Inflammatory macrophage treated with lipopolysaccharide for 4 hours (primary cell): ENCODE measurements around the gene PTGR3.
A peak's percentile ranks its signal among the peaks of the same experiment; 100 is the strongest.

Experiments used
- DNase-seq: peaks from one replicate; pipeline ENCODE4 v3.0.0-alpha.2; 2020

Gene PTGR3

DNA sequence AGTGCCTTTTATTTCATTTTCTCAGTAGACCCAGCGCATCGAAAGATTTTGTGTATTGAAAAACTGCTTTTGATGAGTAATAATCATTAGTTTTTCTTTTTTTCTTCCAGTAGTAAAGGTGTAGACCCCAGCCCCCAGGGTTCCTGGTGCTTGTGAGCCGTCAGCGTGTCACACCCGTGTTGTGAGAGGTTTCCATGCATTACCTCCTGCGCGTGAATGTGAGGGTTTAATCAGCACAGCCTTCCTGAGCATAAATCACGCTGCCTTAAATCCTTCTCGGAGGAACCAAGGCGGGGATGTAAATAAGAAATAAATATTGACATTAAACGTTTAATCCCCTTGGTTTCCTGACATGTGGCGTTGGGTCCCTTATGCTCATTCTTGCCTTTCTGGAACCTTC lies 26.0 kb upstream of the PTGR3 start:
- DNase-seq, result no peak

GRCh38 chr18:75231053-75231406 lies 22.1 kb upstream of the PTGR3 start:
- DNase-seq, result no peak

DNA sequence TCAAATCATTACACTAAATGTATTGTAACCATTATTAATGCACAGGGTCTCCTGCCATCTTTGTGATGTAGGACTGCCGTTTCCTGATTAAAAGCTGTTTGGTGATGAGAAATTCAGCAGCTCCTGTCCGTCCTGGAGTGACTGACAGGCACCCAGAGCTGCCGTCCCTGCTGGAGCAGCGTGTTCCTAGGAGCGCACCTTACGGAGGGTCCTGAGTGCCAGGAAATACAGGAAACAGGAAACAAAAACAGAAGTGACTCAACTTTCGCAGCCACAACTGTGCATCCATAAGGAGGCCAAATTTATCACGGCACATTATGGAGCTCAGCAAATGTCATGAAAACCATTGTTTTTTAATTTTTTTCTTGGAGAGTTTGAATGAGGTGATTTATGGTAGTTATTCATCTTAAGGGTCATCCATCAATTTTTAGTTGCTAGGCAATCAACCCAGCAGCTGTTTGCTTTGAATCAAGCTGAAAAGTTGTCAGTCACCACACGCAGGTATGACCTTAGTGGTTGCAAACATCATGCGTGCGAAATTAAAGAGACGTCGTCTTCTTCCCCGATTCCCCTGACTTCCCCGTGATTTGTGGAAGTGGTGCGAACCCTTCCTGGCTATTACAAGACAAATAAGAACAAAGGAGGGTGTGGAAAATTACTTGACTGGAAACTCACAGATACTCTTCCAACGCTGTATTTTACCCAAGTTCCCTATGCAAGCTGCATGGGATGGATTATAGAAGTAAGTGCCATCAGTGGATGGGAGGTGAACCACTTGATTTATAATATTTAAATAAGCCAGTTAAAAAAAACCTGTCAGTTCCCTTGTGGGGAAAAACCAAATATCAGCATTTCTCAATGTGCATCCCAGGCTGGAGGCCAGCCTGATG lies 21.5 kb upstream of the PTGR3 start:
- no peak for DNase-seq

GRCh38 chr18:75229437-75229836 lies 20.5 kb upstream of the PTGR3 start:
- DNase-seq, result no peak

DNA sequence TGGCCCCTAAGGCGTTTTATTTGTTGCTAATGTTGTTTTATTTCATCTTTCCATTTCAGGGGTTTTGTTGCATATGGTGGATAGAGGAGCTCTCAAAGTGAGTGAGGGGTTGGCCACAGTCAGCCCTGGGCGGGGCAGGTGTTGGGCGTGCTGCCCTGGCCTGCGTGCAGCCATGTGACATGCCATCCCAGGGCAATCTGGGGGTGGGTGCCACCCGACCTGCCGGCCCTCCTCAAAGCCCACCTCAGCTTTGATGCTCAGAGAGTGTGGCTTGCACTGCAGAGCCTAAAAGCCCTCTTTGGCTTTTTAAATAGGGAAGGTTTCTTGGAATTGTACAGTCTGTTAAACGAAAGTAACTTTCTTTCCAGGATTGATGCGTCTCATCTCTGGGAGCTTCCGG lies 20.0 kb upstream of the PTGR3 start:
- DNase-seq, result no peak

- DNase-seq, result no peak
Observed at GRCh38 chr18:75227535-75228296, 18.8 kb upstream of the PTGR3 start.

DNA sequence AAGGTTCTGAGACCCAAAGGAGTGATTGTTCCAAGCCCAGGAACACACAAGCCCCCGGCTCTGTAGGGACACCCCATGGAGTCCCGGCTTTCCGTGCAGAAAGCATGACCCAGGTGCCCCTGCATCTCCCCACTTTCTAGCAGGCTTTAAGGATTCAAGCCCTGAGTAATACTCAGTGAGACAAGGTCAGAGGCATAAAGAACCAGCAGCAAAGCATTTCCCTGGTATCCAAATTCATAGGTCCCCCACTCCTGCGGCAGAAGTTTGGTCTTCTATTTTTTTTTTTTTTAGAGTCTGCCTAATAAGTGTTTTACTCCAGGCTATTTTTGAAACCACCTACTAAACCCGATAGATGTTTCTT lies 18.0 kb upstream of the PTGR3 start:
- DNase-seq, result no peak

DNA sequence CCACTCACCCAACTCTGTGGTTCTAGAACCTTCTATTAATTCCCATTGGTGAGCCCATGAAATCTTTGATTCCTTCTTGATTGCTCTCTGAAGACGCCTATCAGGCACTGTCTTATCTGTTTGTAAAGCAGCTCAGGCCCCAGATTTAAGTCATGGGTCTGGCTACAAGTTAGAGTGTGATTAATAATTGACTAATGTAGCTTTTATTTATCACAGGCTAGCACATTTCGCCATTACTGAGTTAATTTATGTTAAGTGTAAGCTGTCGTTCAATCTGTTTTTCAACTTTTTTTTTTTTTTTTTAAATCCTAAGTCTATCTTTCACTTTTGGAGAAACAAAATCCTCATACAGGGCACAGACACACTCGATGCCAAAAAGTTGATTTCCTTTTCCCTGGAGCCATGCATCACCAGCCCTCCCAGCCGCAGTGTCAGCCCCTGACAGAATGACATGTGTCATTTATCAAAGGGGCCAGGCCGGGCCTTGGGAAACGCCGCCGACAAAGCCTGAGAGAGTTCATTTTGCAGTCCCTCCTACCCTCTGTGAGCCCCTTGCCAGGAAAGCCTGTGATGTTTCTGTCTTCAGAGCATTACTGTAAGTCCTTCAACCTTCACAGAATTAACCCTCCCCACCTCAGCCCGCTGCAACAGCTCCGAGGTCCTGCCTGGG lies 17.5 kb upstream of the PTGR3 start:
- no peak for DNase-seq

GRCh38 chr18:75223687-75224347 lies 14.9 kb upstream of the PTGR3 start:
- peak; percentile 39 for DNase-seq

DNA sequence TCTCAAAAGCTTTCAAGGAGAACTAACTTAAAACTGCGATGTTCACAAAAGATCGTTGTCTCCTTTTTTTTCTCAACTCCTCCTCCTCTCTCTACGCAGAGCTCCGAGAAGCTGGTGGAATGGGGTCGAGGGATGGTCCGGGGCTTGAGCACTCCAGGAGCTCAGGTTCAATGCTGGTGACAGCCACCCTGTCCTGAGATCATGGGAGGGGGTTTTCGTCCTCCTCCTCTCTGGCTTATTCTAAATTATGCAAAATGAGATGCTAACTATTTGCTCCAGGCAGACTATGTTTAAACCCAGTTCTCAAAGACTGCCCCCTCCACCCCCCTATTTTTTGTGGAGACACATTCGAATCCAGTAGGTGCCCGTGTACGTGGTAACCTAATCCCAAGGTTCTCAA lies 13.5 kb upstream of the PTGR3 start:
- no peak for DNase-seq

DNA sequence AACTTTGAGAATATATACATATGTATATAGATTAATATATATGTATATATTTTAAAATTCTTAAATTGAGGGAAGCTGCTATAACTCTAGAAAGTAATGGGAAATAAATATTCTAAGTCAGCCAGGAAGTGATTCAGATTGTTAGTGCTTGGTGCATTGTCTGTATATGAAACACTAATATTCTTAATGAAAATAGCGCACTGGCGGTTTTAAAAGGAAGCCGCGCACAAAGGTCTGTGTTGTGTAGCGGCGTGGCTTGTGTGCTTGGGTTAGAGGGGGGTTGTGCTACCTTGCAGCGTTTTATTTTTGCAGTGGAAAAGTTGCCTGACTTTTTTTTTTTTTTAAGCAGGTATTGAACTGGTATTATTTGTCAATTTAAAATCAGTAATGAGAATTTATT lies 13.0 kb upstream of the PTGR3 start:
- no peak for DNase-seq

- no peak for DNase-seq
Observed at GRCh38 chr18:75221397-75221796, 12.5 kb upstream of the PTGR3 start.

- DNase-seq, result no peak
Observed at GRCh38 chr18:75220551-75221355, 11.8 kb upstream of the PTGR3 start.

- DNase-seq, result no peak
Observed at GRCh38 chr18:75219745-75220375, 10.9 kb upstream of the PTGR3 start.

- DNase-seq, result no peak
Observed at GRCh38 chr18:75218065-75218923, 9.4 kb upstream of the PTGR3 start.

DNA sequence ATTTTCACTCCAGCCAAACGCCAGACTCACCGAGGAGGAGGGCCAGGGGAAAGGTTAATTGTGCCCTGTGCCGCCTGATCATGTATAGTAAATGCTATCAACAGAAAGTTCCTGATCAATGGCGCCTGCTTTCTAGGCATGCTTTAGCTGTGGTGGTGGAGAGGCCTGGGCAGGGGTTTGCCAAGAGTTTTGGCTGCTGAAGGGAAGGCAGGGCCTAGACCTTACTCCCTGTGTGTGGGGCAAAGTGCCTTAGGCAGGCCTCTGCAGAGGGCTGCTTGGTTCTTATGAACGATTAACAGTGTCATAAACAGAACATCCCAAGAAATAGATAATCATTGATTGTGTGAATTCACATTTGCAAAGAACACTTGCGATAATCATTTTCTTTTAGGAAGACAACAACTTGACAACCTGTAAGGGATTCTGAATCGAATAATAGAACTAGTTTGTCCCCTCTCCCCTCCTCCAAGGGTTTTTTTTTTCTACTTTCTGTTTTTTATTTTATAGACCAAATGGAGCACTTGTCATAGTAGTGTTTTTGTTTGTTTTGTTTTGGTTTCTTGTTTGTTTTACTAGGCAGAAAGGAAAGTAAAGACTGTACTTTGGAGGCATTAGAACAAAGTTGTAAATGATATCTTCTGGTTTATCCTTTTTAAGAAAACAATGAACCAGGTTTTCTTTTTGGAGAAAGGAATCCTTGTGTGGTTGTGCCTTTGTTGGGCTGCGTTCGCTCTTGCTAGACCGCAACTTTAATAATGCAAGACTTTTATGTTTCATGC lies 8.2 kb upstream of the PTGR3 start:
- DNase-seq, result no peak

DNA sequence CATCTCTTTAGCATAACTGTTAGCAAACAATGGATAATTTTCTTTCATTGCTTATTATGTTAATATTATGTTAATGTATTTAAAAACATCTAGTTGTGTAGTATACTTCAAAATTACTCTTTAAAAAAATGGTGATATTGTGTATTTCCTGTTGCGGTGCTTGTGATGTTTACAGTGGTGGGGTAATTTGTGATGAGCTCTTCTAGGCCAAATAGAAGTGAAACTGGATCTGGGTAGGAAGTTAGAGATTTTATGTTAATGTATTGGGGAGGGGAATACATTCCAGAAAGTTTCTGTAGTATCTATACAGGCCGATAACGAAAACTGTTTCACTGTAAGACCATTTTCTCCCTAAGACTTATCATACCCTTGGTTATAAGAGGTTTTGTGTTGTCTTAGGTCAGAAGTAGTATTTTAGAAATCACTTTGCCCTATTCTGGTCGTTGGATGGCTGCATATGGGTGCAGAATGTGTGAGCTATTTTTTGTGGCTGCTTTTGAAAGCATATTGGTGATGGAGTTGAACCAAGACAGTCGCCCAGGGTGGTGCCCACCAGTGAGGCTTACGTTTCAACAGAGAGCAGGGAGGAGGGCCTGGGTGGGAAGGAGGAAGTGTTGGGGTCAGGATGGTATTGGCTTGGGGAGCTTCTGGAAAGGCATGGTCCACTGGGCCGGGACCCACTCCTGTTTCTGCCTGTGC lies 7.4 kb upstream of the PTGR3 start:
- peak; percentile 62 for DNase-seq

GRCh38 chr18:75215663-75216062 lies 6.7 kb upstream of the PTGR3 start:
- DNase-seq, result no peak

DNA sequence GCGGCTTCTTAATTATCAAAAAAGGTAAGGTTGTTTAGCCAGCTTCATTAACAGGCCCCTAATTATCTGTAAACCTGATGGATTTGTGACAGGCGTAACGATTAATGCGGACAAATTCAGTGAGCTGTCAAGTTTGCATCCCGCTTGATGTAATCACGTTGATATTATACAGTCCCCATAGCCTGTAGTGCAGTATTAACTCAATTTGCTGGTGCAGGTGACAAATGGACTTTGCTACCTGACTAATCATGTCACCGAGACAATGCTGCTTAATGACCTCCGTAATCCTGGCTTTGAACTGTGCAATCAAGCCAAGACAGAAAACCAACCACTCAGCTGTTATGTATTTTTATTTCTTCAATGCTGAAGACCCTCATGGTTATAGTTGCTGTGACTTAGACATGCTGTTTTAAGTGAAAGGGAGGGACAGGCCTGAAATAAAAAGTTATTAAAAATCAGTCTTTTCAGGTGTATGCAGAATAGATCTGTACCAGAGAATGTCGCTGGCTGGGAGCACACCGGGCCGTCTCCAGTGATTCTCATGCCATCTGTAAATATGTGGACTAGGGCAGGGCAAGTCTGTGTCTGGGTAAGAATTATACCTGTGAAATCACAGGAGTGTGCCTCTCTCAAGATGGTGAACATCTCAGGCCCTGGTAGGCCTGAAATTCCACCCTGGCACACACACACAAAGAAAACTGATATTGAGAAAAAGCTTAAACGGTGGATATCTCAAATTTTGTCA lies 6.0 kb upstream of the PTGR3 start:
- DNase-seq, result no peak
